Stimulated activated CD8-positive, alpha-beta memory T cell treated with anti-CD3 and anti-CD28 coated beads, Interleukin-4, amount 100 ng/mL, for 48 hours (primary cell): ENCODE measurements around the gene MYO7A.

Source experiments
- DNase-seq: peaks from one replicate; pipeline ENCODE4 v3.0.0-alpha.2; 2020

The MYO7A gene

GRCh38 chr11:77170107-77170506 is 42.1 kb downstream of the MYO7A start:
- no peak for DNase-seq

- no peak for DNase-seq
Measured at GRCh38 chr11:77171254-77171653, 43.2 kb downstream of the MYO7A start.

DNA sequence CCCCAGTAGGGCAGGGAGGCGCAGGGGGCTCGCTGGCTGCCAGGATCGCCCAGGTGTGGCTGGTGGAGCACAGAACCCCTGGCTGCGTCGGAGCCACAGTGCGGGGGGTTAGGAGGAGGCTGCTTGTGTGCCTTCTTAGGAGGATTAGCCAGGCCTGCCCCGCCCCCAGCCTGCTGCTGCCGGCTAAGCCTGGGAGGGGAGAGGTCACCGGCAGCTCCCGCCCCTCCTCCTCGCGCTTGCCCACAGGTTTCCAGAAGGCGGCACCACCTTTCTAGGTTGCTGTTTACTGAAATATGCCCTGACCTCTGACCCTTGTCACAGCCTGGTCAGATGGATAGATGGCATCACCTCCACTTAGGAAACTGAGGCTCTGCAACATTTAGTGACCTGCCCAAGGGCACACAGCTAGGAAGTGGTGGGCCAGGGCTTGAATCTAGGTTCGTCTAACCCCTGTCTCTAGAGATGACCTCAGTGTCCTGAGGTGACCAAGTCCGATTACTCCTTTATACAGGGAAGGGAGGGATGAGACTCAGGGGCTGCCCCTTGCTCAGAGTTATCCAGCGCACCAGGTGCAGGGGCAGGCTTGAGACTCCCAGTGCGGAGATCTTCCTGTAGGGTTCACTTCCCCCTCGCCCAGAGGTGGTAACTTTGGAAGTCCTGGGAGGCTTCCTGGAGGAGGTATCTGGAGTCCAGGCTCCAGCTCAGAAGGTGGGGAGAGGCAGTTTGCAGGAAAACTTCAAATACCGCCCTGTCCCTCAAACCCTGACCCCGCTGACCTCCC is 44.0 kb downstream of the MYO7A start:
- no peak for DNase-seq

- no peak for DNase-seq
Measured at GRCh38 chr11:77172666-77172982, 44.6 kb downstream of the MYO7A start.

GRCh38 chr11:77173494-77173893 is 45.4 kb downstream of the MYO7A start:
- DNase-seq: no peak

GRCh38 chr11:77174559-77174958 is 46.5 kb downstream of the MYO7A start:
- DNase-seq: no peak

DNA sequence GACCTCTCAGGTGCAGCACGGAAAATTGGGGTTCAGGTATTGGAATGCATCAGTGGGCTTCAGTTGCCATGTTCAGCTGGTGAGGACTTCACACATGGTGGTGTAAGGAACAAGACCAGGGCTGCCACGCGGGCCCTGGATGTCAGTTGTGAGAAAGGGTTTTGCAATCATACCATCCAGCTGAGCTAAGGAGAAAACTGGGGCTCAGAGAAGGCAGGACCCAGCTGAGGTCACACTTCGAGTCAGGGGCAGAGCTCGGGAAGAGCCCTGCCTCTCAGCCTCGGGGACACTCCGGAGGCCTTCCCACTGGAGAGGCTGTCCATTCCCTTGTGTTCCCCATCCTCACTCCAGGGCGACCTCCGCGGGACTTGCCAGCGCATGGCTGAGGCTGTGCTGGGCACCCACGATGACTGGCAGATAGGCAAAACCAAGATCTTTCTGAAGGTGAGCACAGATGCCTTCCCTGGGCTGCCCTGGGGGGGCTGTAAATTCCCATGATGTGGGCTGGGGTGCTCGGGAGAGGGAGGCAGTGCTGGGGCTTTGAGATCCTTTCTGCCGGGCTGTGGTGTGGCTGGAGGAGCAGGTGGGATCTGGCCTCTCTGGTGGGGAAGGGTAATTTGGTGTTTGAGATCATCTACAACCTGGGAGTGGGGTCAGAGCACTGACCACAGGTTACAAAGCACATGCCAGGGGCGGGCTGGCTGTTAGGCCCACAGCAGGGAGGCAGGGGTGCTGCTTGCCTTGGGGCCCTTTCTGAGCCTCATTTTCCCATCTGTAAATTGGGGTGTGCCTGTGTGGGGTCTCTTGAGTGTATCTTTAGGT is 47.2 kb downstream of the MYO7A start:
- DNase-seq: no peak

GRCh38 chr11:77175869-77176539 is 48.0 kb downstream of the MYO7A start:
- no peak for DNase-seq

- no peak for DNase-seq
Measured at GRCh38 chr11:77176996-77177395, 49.0 kb downstream of the MYO7A start.

DNA sequence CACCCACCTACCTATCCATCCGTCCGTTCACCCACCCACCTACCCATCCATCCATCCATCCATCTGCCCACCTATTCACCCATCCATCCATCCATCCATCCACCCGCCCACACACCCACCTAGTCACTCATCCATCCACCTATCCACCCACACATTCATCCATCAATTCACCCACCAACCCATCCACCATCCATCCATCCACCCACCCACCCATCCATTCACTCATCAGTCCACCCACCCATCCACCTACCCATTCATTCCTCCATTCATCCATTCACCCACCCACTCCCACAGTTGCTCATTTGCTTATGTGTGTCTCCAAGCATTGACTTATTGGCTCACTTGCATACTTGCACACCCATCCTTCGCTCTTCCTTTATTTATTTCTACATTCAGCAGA is 50.1 kb downstream of the MYO7A start:
- no peak for DNase-seq

DNA sequence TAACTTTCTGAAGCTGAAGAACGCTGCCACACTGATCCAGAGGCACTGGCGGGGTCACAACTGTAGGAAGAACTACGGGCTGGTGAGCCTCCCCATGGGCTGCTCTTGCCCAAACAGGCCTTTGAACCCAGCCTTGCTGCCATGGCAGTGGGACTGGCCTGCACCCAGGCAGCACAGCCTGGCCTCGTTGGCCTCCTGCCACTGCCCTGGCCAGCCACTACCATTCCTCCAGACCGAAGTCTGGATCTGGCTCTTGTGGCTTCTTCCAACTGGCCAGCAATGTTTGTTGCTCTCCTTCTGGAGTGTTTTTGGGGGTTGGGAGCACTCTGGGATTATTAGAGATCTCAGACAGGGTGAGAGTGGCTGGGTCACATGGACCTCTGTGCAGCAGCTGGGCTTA is 51.0 kb downstream of the MYO7A start:
- no peak for DNase-seq

- DNase-seq: no peak
Measured at GRCh38 chr11:77179681-77180080, 51.6 kb downstream of the MYO7A start.

DNA sequence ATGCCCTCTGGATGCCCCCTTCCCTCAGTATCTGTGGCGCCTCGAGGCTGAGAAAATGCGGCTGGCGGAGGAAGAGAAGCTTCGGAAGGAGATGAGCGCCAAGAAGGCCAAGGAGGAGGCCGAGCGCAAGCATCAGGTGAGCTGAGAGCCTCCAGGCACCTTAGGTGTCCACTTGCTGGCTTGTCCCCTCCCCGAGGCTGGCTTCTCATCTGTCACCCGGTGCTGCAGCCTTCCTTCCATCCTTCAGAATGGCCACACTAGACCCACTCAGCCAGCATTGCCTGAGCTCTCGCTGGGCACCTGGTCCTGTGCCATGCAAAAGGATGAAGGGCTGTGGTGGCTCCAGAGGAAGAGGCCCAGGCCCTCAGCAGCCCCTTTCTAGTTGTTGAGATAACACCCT is 52.3 kb downstream of the MYO7A start:
- DNase-seq: no peak

GRCh38 chr11:77181226-77181625 is 53.2 kb downstream of the MYO7A start:
- no peak for DNase-seq

DNA sequence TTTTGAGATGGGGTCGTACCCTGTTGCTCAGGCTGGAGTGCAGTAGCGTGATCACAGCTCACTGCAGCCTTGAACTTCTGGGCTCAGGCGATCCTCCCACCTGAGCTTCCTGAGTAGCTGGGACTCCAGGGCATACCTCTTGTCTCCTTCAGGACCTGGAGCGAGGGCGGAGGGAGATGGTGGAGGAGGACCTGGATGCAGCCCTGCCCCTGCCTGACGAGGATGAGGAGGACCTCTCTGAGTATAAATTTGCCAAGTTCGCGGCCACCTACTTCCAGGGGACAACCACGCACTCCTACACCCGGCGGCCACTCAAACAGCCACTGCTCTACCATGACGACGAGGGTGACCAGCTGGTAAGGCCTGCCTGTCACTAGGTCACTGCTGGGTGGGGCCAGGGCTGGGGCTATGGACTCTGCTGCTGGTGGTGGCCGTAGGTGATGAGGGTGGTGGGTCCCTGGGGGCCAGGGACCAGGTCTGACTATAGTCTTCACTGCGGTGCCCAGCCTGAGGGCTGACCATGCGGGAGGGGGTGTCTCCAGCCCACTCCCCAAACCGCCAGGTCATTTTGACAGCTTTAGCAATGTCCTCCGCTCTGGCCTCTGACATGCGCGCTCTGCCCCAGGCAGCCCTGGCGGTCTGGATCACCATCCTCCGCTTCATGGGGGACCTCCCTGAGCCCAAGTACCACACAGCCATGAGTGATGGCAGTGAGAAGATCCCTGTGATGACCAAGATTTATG is 53.9 kb downstream of the MYO7A start:
- no peak for DNase-seq

DNA sequence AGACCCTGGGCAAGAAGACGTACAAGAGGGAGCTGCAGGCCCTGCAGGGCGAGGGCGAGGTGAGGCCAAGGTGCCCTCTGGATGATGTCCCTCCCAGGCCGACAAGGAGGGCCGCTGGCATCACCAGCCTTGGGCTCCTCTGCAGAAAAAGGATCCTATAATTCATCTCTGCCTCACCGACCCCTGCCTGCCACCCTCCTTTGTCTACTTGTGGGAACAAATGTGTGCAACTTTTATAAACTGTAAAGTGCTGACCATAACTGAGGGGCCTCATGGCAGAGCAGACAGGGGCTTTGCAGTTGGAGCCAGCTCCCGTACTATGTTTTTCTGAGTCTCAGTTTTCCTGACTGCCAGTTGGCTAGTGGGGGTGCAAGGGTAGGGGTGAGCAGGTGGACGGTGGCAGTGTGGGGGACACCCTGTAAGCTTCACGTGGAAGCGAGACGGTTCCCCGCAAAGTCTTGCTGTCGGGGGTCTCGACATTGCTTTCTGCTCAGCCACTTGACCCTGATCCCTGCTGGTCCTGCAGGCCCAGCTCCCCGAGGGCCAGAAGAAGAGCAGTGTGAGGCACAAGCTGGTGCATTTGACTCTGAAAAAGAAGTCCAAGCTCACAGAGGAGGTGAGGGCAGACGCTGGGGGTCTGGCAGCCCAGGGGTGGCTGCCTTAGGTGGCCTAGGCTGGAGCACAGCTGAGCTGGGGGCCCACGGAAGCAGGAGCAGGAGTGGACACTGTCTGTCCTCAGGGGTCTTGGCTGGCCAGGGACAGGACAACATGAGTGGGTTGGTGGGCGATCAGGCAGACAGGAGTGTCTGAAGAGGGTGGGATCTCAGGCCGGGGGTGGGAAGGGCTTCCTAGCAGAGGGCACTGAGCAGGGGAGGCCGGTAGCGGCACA is 54.7 kb downstream of the MYO7A start:
- no peak for DNase-seq

DNA sequence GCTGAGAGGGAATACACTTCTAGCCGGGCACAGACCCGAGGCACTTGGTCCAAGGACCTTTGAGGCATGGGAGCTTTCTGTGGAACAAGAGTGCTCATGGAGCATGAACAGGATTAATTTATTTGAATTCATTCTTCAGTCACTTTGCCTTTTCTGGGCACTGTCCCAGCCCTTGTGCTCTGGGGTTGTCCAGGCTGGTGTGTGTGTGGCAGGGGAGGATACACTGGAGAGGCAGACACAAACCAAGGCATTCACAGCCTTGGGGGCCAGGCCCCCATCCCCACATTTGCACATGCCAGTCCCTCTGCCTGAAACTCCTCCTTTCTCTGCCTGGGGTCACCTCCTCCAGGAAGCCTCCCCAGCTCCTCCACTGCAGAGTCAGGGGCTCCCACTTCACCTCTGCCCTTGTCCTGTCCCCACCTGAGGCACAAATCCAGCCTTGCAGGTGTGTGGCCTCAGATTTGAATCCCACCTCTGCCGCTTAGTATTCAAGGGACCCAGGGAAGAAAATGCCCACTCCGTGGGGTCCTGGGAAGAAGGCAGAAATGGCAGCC is 55.5 kb downstream of the MYO7A start:
- no peak for DNase-seq

- DNase-seq: no peak
Measured at GRCh38 chr11:77184136-77184860, 56.3 kb downstream of the MYO7A start.

DNA sequence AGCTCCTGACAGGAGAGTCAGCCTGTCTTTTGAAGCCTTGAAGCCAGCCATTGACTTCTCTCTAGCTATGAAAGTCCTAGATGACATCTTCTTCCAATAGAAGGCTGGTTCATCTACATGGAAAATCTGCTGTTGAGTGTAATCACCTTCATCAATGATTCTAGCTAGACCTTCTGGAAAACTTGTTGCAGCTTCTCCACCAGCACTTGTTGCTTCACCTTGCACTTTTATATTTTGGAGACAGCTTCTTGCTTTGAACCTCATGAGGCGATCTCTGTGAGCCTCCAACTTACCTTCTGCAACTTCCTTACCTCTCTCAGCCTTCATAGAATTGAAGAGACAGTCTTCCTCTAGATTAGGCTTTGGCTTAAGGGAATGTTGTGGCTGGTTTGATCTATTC is 58.3 kb downstream of the MYO7A start:
- no peak for DNase-seq

DNA sequence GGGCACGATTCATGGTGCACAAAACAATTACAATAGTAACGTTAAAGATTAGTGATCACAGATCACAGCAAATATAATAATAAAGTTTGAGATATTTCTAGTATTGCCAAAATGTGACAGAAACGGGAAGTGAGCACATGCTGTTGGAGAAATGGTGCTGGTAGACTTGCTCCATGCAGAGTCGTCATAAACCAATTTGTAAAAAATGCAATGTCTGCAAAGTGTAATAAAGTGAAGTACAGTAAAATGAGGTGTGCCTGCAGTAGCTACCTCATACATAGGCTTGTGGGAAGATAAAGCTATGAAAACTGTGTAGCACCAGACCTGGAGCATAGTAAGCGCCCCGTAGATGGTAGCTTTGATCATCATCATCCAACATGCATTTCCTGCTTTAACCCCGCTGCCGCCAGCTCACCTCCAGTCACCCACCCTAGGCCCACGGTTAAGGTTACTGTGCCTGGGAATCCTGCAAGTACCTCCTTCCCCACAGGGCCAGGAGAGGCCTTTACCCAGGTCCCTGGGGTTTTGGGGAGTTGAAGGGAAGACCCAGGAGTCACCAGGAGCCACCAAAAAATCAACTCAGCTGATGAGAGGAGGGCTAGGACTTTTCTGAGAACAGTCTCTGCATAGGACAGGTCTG is 59.2 kb downstream of the MYO7A start:
- no peak for DNase-seq
